ENCODE data around the gene PTPN14.

GRCh38 chr1:214569357-214570004, 18.1 kb upstream of the PTPN14 start:
- TF ChIP-seq CREB5 (CRISPR knock-in tag; IDR thresholded peaks at IDR 0.05; ENCODE audit: low read depth) (no peak), CSDC2 (CRISPR knock-in tag; IDR thresholded peaks at IDR 0.05) (no peak), TSHZ2 (CRISPR knock-in tag; IDR thresholded peaks at IDR 0.05) (no peak)

Measured in SK-N-SH treated with all-trans-retinoic acid at 6 μM for 48 hours (cell line).